CD4-positive, alpha-beta T cell treated with Interferon gamma for 1 hour (primary cell): Measurements from ENCODE around the gene GPR158.

Experiments used
- DNase-seq: peaks from one replicate; pipeline ENCODE4 v3.0.0-alpha.2; 2020

Gene GPR158

DNA sequence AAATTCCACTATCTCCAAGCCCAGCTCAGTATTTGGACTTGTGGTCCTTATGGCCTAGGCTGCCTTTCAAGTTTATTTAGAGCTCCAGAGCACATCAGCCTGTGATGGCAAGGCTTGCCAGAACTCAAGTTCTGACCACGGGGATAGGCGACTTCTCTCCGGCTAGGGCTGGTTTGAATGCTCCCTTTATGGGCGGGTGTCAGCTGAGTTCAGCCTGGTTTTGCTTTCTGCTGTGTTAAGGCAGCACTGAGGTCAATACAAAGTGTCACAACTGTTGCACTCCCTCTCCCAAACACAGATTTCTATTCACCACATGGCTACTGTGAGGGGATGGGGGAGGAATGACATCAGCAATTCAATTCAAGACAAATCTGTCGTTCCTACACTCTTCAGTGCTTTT, 441.1 kb downstream of the GPR158 start:
- DNase-seq: no peak

DNA sequence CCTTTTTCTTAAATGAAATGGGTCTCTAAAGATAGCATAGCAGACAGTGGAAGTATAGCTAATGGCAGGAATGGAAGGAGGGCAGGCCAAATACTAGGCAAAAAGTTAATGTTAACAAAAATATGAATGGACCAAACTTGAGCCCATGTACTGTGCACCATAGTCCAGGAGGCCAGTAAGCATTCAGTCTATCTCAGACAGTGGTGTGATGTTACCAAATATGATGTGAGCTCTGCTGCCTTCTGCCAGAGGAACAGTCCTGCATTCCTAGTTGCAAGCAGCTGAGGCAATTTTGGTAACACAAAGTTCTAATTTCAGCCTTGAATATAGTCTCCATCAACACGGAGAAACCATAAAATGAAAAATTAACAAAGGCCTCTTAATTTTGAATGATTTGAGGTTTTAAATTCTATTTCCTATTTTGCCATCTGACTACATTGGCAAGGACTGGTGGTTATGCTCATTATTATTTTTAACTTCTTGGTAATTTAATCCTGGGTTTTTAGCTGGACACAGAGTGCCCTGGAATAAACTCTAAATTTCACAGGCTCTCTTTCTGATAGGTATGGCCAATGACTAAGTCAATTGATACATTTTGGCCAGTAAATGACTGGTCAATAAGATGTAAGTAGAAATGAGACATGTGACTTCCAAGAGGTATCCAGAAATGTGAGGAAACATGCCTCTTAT, 442.2 kb downstream of the GPR158 start:
- DNase-seq: no peak

GRCh38 chr10:25627606-25628005, 452.8 kb downstream of the GPR158 start:
- no peak for DNase-seq

- no peak for DNase-seq
These were observed 454.5 kb downstream of the GPR158 start for GRCh38 chr10:25629333-25629732.

- DNase-seq: no peak
These were observed 456.7 kb downstream of the GPR158 start for GRCh38 chr10:25631471-25631870.

DNA sequence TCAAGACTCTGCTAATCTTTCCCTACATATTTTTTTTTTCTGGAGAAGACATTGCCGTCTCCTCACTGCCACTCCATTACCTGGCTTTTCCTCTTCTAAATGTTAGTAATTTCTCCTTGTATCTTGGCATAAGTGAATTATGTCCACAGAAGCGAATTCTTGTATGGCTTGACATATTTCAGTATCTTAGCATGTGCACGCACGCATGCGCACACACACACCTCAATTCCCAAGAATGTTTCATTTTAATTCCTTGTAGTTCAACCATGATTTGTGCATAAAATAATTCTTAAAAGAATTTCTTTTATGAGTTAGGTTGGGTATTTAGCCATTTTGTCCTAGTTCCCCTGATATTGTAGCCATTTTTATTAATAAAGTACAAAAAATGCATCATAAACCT, 458.0 kb downstream of the GPR158 start:
- no peak for DNase-seq

- no peak for DNase-seq
These were observed 458.7 kb downstream of the GPR158 start for GRCh38 chr10:25633542-25633941.

DNA sequence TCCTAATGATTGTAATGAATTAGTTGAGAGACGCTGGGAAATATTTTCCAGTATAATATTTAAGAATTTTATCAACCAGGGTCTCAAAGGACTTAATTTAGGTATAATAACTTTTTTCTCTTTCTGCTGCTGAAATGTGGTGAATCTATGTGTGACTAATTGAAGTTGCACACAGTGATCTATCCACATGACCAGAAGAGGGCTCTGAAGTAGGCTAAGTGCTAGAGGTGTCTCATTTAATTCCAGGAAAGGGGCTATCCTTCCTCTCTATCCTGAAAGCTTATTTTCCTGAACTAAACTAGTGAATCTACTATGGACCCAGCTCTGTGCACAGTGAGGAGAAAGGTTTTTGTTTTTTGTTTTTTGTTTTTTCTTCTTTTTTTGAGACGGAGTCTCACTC, 464.8 kb downstream of the GPR158 start:
- no peak for DNase-seq

DNA sequence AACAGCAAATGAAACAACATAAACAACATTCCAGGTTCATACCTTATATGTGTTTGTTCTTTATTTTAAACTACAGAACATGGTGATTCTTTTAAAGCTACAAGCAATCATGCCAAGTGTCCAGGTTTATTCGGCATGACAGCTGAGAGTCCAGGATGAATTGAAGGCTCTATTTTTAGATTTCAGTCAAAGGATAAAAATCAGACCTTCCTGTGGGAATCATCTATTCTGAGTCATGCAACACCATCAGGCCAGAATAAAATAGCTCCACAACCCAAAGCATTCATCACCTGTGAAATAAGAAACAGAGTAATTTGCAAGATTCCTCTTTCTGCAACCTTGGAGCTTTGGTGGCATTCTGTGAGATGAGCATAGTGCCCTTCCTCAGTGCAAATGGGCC, 466.8 kb downstream of the GPR158 start:
- no peak for DNase-seq

DNA sequence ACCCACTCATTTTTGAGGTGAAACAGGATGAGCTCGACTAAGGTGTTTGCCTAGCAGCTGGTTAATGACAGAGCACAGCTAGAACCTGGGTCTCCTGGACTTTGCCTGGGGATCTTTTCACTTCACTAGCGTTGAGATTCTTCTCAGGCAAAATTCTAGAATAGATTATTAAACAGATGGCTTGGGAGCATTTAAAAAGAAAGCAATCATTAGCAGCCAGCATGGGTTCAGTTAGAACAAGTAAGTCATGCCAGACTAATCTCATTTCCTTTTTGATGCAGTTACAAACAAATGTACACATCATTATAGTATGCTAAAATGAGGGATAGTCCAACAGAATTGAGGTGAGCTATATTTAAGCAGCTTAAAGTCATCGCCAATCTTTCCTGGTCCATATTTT, 467.9 kb downstream of the GPR158 start:
- no peak for DNase-seq

DNA sequence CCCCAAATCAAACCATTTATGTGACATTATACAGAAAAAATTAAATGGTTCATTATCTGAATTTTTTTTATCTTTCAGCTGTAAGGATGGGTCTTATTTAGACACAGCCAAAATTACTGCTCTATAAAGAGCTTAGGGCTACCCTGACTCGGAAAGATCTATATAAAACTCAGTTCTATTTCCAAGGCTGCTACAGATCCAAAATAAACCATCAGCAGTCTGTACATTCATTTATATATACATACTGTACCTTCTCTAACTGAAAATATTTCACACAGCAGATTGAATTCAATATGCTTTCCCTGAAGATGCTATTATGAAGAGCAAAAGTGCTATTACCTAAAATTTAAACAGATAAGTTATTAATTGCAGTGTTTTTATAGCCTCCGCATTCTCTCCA, 471.6 kb downstream of the GPR158 start:
- DNase-seq: no peak

DNA sequence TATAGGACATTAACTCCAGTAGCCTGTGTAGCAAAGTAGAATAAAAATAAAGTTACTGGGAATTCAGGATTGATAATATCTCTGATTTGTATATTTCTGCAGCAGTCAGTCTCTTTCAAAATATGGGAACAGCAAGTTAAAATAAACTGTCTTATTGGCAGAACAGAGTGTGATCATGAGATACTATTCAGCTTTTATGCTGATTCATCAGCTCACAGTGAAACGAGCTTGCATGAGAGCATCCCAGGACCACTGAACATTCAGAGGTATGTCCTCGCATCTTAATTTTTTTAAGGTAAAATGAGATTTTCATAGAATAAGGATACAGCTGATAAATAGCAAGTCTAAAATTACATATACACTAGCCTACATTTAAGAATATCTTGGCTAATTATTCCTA, 476.7 kb downstream of the GPR158 start:
- DNase-seq: no peak
